GM12872 (cell line): ENCODE data around the gene BBS1.

Experiments used
- CTCF ChIP-seq: IDR thresholded peaks from 3 replicates; pipeline ENCODE4 v1.5.1; 2011; ENCODE audit warnings: low read depth, mild to moderate bottlenecking, low read length, moderate library complexity; ENCODE audit not compliant: insufficient read depth

BBS1 gene

GRCh38 chr11:66559142-66559865 lies 48.9 kb downstream of the BBS1 start:
- TF ChIP-seq CTCF: no peak

GRCh38 chr11:66559866-66560676 lies 49.6 kb downstream of the BBS1 start:
- no peak for TF ChIP-seq CTCF

- TF ChIP-seq CTCF: no peak
Measured at GRCh38 chr11:66561178-66561974, 50.9 kb downstream of the BBS1 start.

GRCh38 chr11:66561975-66562248 lies 51.5 kb downstream of the BBS1 start:
- TF ChIP-seq CTCF: no peak

- TF ChIP-seq CTCF: no peak
Measured at GRCh38 chr11:66562275-66562674, 51.8 kb downstream of the BBS1 start.

GRCh38 chr11:66562907-66563583 lies 52.6 kb downstream of the BBS1 start:
- no peak for TF ChIP-seq CTCF

GRCh38 chr11:66563832-66564231 lies 53.4 kb downstream of the BBS1 start:
- no peak for TF ChIP-seq CTCF
